ENCODE measurements around the gene TMA7B. TPM values are rescaled to one million over a fixed set of nuclear protein-coding genes. Genes with fewer than 3 reads are reported as not detected.
A peak's percentile ranks its signal among the peaks of the same experiment; 100 is the strongest.

TMA7B gene
- total and polyA plus RNA-seq, 10 of the 15 experiments (the other 5 are each of a cell fraction or from before 2014, with no cell fraction given) = 0.33 to 2.9 (median 1.8) TPM

GRCh38 chr22:39979048-39979447 is 18.9 kb downstream of the TMA7B start:
- ATAC-seq (no peak), FAIRE-seq (no peak), DNase-seq (ENCODE audit: low read depth, low spot score) (no peak)
- ChIA-PET CTCF (no interaction called here), RAD21 (ENCODE audit: unreplicated experiment) (no interaction called here), POLR2A (interaction anchor here (0.5 kb wide), 1 partner anchor 865 kb away, joined by 3 read pairs; no protein-coding TSS in a partner anchor), SMC1A (ENCODE audit: uncharacterized antibody, unreplicated experiment) (no interaction called here)
- Histone ChIP-seq H3K4me1 (ENCODE audit: control insufficient read depth, insufficient read depth, low read length) (no peaks in the 10 kb centered on the region), H3K27me3 (replicated peaks in 1 of 2; ENCODE audit: control insufficient read depth in 2 of 2, insufficient read depth in 2 of 2, low read length in 1 of 2) (no peaks in the 10 kb centered on the region), H3K27ac (ENCODE audit: control insufficient read depth, insufficient read depth) (no peak overlapping the region), H3K4me3 (no peak overlapping the region), H3K9ac (ENCODE audit: control insufficient read depth, insufficient read depth, low read length) (no peak overlapping the region), H4K20me1 (ENCODE audit: control insufficient read depth, insufficient read depth) (no peaks in the 10 kb centered on the region), H3K36me3 (ENCODE audit: control insufficient read depth in 2 of 2, insufficient read depth in 2 of 2, low read length in 1 of 2) (no peaks in the 10 kb centered on the region; a peak in 1 of 4 replicates), H2AFZ (ENCODE audit: control insufficient read depth, low read depth, low read length) (no peak overlapping the region), H3K4me2 (ENCODE audit: control insufficient read depth, insufficient read depth) (no peak overlapping the region), H3K9me3 (replicated peaks; ENCODE audit: control insufficient read depth, insufficient read depth, low read length) (no peaks in the 10 kb centered on the region), H3K79me2 (ENCODE audit: control insufficient read depth, insufficient read depth, low read length) (no peaks in the 10 kb centered on the region)
- in situ Hi-C loops (cut with MboI) (no loop called here), intact Hi-C loops (cut with micrococcal nuclease; ENCODE audit: unreplicated experiment) (no loop called here)
- TF ChIP-seq ZNF24 (IDR thresholded peaks at IDR 0.05) = no peak
- TF ChIP-seq ZNF592 (IDR thresholded peaks at IDR 0.05) = no peak
- TF ChIP-seq USF1 (IDR thresholded peaks at IDR 0.05; ENCODE audit: borderline replicate concordance, extremely low read length, insufficient read depth, low read depth, low read length) = no peak
- no peak for TF ChIP-seq TCF3 (IDR thresholded peaks at IDR 0.05; ENCODE audit: borderline replicate concordance, insufficient read depth, low read depth, low read length)
- no peak for TF ChIP-seq PML (IDR thresholded peaks at IDR 0.05; ENCODE audit: low read length)
- TF ChIP-seq SUZ12 (IDR thresholded peaks at IDR 0.05; ENCODE audit: unreplicated experiment) = no peak
- no peak for TF ChIP-seq FOS (IDR thresholded peaks at IDR 0.05; ENCODE audit: borderline replicate concordance, extremely low read depth, insufficient read length)
- no peak for TF ChIP-seq ZBTB40 (IDR thresholded peaks at IDR 0.05; ENCODE audit: borderline replicate concordance)
- no peak for TF ChIP-seq SMAD1 (IDR thresholded peaks at IDR 0.05; ENCODE audit: low read depth, partially characterized antibody)
- BruUV-seq (replicated peaks) = TSS peak; percentile 5
- WGBS (ENCODE audit: insufficient coverage, insufficient replicate concordance, low lambda C conversion rate, missing lambda C conversion rate) = 73% methylated on average over 6 of the region's 6 CpGs

All from GM12878 (cell line).